IPS-11a (cell line): ENCODE data around the gene CYP4Z1.
"Not testable (repeated sequence)": the region's sequence is repeated elsewhere in the genome, so short reads cannot be mapped to it uniquely, and the experiment has no call there.

Experiments
- H3K4me3 ChIP-seq: one replicate; pipeline ENCODE4 v1.5.1; 2013; ENCODE audit warnings: low read depth, low read length, control low read depth

The CYP4Z1 gene

DNA sequence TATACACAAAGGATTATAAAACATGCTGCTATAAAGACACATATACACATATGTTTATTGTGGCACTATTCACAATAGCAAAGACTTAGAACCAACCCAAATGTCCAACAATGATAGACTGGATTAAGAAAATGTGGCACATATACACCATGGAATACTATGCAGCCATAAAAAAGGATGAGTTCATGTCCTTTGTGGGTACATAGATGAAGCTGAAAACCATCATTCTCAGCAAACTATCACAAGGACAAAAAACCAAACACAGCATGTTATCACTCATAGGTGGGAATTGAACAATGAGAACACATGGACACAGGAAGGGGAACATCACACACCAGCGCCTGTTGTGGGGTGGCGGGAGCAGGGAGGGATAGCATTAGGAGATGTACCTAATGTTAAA lies 60.0 kb downstream of the CYP4Z1 start:
- not testable (repeated sequence) for H3K4me3 ChIP-seq

DNA sequence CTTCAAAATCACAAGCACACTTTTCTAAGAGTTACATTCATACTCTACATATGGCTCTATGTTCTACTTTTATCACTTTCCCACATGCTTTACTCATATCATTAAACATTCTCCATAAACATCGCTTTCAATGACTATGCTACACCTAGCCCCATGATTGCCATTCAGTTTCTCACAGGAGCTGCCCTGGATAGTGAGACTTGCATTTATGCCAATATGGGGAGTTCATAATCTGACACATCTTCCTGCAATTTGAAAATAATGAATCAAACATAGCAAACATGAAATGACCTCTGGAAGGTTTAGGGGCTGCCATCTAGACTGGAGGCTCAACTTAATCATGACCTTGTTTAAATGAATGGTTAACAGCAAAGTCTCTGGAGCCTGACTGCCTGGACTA lies 61.2 kb downstream of the CYP4Z1 start:
- no peak overlapping the region for H3K4me3 ChIP-seq

DNA sequence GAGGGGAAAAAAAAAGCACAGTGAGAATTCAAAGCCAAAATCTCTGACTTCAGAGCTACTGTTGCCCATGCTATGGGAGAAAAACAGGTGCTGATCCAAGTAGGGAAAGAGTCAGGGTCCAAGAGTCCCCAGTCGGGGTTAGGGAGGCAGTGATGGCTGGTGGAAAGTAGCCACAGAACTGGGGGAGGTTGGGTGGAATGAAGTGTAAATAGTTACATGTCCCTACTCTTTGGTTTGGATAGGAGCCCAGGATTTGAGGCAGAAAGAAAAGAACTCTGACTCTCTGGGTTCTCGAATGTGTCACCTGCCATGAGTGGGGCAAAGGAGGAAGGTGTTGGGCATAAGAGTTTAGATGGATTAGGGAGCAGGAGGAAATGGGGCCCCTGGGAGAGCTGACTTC lies 61.8 kb downstream of the CYP4Z1 start:
- H3K4me3 ChIP-seq: not testable (repeated sequence)

DNA sequence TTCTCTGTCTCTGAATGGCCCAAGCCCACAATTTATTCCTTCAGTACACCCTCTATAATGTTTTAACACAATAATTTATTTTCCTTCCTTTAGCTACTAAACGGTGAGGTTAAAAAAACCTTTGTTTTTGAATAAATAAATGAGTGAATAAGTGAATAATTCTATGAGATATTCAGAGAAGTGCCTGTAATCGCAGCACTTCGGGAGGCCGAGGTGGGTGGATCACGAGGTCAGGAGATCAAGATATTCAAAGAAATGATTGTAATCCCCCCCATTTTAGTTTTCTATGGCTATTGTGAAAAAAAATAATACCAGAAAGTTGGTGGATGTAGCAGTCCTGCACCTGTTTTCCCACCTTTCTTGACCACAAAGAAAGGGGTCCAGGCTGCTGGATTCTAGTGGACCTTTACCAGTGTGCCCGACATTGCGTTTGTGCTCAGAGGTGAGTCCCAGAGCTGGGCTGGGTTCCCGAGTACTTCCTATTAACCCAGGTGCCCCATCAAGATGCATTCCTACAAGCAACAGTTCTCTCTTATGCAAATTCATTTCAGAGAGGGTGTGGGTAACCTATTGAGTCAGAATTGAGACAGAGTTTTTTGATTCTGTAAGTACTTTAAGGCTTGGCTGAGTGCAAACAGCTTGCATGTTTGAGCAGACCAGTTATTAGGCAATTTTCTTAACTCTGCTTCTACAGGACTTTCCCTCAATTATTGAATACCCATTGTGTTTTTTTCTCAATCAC lies 62.6 kb downstream of the CYP4Z1 start:
- H3K4me3 ChIP-seq: not testable (repeated sequence)

DNA sequence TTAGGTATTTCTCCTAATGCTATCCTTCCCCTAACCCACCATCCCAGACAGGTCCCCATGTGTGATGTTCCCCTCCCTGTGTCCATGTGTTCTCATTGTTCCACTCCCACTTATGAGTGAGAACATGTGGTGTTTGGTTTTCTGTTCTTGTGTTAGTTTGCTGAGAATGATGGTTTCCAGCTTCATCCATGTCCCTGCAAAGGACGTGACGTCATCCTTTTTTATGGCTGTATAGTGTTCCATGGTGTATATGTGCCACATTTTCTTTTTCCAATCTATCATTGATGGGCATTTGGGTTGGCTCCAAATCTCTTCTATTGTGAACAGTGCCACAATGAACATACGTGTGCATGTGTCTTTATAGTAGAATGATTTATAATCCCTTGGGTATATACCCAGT lies 65.6 kb downstream of the CYP4Z1 start:
- not testable (repeated sequence) for H3K4me3 ChIP-seq

DNA sequence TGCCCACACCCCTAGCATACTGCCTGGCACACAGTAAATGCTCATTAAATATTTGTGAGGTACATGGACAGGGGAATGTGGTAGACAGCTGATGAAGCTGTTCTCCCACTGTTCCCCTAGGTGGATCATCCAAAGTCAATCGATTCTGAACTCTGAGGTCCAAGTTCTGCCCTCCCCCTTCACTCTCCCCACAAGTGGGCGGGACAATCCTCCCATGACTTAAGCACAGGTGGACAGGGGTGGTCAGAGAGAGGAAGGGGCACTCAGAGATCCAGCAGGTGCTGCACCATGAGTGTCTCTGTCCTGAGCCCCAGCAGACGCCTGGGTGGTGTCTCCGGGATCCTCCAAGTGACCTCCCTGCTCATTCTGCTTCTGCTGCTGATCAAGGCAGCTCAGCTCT lies 70.2 kb downstream of the CYP4Z1 start, which contains the start of gene CYP4A22:
Gene CYP4A22, plus strand, starts transcription at position 244 of the 400 bp plus-strand sequence. Its CDS starts 45 bp downstream, at position 289.
- H3K4me3 ChIP-seq: no peak within 1 kb of the TSS

DNA sequence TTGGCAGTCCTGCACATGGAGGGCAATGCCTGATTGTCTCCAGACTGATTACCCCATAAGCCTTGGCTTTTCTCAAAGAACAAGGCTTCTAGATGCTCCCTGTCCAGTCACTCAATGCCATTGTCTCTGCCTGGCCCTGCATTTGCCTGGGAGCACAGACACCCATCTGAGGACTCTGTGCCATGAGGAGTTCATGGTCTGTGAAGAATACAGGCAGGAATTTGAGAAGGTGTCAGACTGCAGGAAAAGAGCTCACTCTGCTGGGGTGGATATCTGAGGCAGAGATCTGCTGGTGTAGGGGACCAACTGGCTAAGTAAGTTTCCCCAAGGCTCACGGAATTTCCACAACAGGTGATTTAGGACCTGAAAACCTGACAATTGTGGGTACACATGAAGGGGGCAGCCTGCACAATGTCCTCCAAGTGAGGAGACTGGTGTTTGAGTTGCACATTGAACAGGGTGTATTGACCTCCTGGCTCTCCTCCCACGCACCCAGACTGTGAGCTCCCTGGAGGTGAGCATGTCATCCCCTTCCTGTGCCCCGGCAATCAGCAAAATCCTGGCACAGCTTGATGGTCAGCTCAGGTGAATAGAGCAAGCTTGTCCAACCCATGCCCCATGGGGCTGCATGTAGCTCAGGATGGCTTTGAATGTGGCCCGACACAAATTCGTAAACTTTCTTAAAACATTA lies 71.0 kb downstream of the CYP4Z1 start:
- no peak overlapping the region for H3K4me3 ChIP-seq

DNA sequence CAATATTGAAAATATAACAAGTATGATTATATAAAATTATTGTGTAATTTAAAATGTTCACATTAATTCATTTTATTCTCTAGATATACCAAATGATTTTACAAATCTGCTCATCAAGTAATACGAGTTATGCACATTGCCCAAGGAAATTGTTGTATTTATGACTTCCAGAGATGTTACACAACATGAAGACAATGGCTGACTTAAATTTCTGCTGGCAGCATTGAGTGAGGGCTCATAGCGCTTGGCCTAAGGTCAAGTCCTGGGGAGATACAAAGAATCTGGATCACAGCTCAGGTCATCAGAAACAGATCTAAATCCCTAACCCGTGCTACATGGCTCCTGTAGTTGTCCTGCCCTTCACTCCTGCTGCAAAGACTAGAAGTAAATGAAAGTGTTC lies 73.3 kb downstream of the CYP4Z1 start:
- not testable (repeated sequence) for H3K4me3 ChIP-seq

DNA sequence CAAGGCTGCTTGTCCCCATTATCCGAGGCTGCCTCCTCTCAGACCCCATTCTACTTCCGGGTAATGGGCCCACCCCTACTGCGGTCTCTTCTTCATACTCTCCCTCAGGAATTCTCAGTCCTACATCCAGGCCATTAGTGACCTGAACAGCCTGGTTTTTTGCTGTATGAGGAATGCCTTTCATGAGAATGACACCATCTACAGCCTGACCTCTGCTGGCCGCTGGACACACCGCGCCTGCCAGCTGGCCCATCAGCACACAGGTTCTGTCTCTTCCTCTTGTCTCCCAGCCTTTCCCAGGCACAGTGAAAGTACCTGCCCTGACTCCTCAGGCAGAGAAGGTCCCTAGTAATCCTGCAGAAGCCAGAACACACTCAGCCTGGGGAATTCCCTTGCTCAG lies 76.6 kb downstream of the CYP4Z1 start:
- H3K4me3 ChIP-seq: not testable (repeated sequence)

DNA sequence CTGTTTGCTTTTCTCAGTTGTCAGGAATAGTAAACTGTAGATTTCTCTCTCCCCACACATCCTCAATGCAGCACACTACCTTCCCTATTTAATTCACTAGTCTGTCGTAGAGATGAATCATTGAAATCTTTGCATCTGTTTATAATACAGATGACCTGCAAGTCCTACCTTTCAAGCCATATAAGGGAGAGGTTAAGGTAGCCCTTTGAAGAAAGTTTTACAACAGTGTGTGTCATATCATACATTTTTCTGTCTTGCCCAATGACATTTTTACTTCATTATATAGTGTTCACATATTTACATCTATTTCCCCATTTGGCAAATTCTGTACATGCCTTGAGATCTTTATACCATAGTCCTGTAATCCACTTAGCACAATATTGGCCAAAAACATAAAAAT lies 79.5 kb downstream of the CYP4Z1 start:
- not testable (repeated sequence) for H3K4me3 ChIP-seq

DNA sequence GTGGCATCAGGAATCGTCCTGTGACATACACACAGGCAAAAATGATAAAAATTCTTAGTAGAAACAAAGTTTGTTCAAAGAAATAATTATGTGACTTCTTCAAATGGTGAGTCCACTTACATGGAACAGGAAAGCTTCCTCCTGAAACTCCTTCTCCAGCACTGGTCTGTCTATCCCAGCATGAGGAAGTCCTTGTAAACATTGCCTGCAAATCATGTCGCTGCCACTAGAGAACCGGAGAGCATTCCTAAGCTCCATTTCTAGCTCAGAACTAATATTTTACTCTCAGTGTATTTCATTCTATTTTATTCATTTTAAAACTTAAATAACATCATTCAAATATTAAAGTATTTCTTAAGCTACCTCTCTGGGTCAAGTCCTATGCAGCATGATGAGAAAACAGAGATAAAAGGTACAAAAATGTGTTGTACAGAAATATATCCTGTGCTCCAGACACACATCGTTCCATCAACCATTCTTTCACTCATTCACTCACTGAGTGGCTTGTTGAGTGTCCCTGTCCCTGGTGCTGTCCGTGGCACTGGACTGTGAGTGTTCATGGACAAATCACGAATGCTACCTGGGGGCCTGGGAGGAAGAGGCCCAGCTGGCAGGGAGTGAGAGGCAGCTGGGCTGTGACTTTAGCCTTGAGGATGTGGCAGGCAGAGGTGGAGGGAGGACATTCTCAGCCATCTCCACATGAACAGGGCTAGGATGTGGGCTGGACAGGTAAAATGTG lies 80.2 kb downstream of the CYP4Z1 start:
- no peak overlapping the region for H3K4me3 ChIP-seq

DNA sequence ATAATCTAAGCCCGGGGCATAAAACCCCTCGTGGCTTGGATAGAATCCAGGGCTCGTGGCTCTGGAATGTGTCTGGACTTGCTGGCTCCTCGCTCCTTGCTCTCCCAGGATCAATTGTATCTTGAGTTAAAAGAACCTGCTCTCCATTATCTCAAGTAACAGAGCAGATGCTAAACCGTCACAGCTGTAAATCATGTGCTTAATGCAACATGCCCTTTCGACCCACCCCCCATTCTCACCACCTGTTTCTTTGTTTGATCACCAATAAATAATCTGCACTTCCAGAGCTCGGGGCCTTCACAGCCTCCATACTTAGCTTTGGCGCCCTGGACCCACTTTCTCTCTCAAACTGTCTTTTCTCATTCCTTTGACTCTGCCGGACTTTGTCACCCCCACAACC lies 82.1 kb downstream of the CYP4Z1 start:
- not testable (repeated sequence) for H3K4me3 ChIP-seq

DNA sequence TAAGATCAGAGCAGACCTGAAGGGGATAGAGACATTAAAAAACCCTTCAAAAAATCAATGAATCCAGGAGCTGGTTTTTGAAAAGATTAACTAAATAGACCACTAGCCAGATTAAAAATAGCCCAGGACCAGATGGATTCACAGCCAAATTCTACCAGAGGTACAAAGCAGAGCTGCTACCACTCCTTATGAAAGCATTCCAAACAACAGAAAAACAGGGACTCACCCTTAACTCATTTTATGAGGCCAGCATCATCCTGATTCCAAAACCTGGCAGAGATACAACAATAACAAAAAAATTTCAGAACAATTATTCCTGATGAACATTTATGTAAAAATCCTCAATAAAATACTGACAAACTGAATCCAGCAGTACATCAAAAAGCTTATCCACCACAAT lies 89.4 kb downstream of the CYP4Z1 start:
- not testable (repeated sequence) for H3K4me3 ChIP-seq

DNA sequence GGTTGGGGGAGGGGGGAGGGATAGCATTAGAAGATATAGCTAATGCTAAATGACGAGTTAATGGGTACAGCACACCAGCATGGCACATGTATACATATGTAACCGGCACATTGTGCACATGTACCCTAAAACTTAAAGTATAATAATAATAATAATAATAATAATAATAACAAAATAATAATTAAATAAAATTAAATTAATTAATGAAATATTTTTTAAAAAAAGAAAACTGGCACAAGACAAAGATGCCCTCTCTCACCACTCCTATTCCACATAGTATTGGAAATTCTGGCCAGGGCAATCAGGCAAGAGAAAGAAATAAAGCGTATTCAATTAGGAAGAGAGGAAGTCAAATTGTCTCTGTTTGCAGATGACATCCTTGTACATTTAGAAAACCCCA lies 90.9 kb downstream of the CYP4Z1 start:
- not testable (repeated sequence) for H3K4me3 ChIP-seq

DNA sequence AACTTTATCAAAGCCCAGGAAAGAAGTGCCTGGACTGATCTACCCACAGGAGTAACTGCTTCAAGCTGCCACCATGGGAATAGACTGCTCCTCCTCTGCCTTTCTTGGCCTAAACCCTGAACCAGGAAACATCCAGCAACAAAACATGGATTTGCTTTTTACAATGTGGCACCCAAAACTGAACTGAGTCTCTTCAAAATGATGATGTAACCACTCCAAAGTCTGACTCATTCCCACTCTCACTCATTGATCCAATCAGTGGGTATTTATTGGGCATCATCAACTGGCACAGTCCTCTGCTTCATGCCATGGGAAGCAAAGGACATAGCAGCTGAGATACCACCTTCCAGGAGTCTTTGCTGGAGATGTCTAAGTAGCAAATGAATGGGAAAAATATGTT lies 93.7 kb downstream of the CYP4Z1 start:
- H3K4me3 ChIP-seq: no peak overlapping the region

DNA sequence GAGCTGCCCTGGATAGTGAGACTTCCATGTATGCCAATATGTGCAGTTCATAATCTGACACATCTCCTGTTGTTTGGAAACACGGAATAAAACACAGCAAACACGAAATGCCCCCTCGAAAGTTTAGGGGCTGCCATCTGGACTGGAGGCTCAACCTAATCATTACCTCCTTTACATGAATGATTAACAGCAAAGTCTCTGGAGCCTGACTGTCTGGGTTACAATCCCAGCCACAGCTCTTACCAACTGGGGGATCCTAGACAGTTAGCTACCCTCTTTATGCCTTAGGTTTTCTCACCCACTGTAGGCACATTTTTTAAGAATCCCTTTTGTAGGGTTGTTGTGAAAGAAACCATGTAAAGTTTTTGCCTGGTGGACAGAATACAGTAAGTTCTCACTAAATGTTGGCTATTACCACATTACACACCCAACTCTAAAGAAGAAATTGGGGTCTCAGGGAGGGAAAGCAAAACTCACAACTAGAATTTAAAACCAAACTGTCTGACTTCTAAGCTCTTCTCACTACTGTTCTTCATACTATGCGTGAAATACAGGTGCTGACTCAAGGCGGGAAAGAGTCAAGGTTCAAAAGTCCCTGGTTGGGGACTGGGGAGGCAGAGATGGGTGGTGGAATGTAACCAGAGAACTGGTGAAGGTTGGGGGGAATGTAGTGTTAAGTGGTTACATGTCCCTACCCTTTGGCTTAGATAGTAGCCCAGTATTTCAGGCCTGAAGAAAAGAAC lies 94.4 kb downstream of the CYP4Z1 start:
- no peak overlapping the region for H3K4me3 ChIP-seq

DNA sequence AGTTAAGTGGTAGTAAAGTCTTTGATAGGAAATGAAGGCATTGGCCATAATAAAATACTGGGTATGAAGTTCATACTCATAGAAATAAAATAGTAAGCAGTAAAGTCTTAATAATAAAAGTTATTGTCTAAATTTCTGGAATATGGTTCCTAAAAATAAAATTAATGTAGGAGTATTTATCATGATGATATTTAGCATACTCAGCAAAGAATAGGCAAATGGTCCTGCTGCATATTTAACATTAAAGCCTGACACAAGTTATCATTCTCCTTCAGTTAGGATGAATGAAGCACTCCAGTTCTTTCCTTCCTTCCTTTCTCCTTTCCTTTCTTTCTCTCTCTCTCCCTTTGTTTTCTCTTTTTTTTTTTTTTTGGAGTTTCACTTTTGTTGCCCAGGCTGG lies 97.5 kb downstream of the CYP4Z1 start:
- H3K4me3 ChIP-seq: no peak overlapping the region
